Activated CD4-positive, alpha-beta T cell treated with anti-CD3 and anti-CD28 coated beads for 48 hours (primary cell): Measurements from ENCODE around the gene MCF2L.
A peak's percentile ranks its signal among the peaks of the same experiment; 100 is the strongest.

Experiments
- DNase-seq: peaks from one replicate; pipeline ENCODE4 v3.0.0-alpha.2; 2020

The MCF2L gene

GRCh38 chr13:112963641-112964040 lies 5.4 kb upstream of the MCF2L start:
- no peak for DNase-seq

GRCh38 chr13:112964971-112965492 lies 4.0 kb upstream of the MCF2L start:
- DNase-seq, result no peak

GRCh38 chr13:112965573-112966115 lies 3.4 kb upstream of the MCF2L start:
- DNase-seq, result no peak

GRCh38 chr13:112966776-112967175 lies 2.2 kb upstream of the MCF2L start:
- no peak for DNase-seq

GRCh38 chr13:112967686-112968379 lies 1.2 kb upstream of the MCF2L start:
- DNase-seq, result no peak

GRCh38 chr13:112968380-112968909 lies 569 bp upstream of the MCF2L start:
- DNase-seq, result peak; percentile 57

- DNase-seq, result no peak
Observed at GRCh38 chr13:112969692-112970338, 801 bp downstream of the MCF2L start.

GRCh38 chr13:112970552-112971287 lies 1.7 kb downstream of the MCF2L start:
- no peak for DNase-seq

- no peak for DNase-seq
Observed at GRCh38 chr13:112971288-112971643, 2.3 kb downstream of the MCF2L start.

- no peak for DNase-seq
Observed at GRCh38 chr13:112972258-112972657, 3.2 kb downstream of the MCF2L start.

- DNase-seq, result no peak
Observed at GRCh38 chr13:112972867-112973576, 4.0 kb downstream of the MCF2L start.

GRCh38 chr13:112973577-112973951 lies 4.5 kb downstream of the MCF2L start:
- no peak for DNase-seq

GRCh38 chr13:112974125-112974524 lies 5.1 kb downstream of the MCF2L start:
- DNase-seq, result no peak

GRCh38 chr13:112974671-112975070 lies 5.7 kb downstream of the MCF2L start:
- DNase-seq, result no peak

- no peak for DNase-seq
Observed at GRCh38 chr13:112975401-112975939, 6.5 kb downstream of the MCF2L start.

GRCh38 chr13:112976526-112976925 lies 7.5 kb downstream of the MCF2L start:
- DNase-seq, result no peak

GRCh38 chr13:112977091-112977490 lies 8.1 kb downstream of the MCF2L start:
- DNase-seq, result no peak

GRCh38 chr13:112977525-112977924 lies 8.5 kb downstream of the MCF2L start:
- DNase-seq, result no peak

- DNase-seq, result no peak
Observed at GRCh38 chr13:112978561-112979405, 9.8 kb downstream of the MCF2L start.

- DNase-seq, result no peak
Observed at GRCh38 chr13:112979406-112979902, 10.4 kb downstream of the MCF2L start.

GRCh38 chr13:112980434-112980833 lies 11.4 kb downstream of the MCF2L start:
- no peak for DNase-seq
